ENCODE results near the gene ACACA. TPM values are rescaled to one million over a fixed set of nuclear protein-coding genes. Genes with fewer than 3 reads are reported as not detected.

Gene ACACA
- total RNA-seq, 1 donor from 2014 or later = 110 TPM

- no peak overlapping the region for H3K27ac ChIP-seq
- peaks cover 21% of the 10 kb centered on the region for H3K4me1 ChIP-seq
- no peaks in the 10 kb centered on the region for H3K27me3 ChIP-seq
- DNase-seq (no peak), ATAC-seq (no peak)
- H3K36me3 ChIP-seq = peaks cover 8% of the 10 kb centered on the region
- intact Hi-C loops (cut with DNase I) = no loop called here
- no peaks in the 10 kb centered on the region for H3K9me3 ChIP-seq
- H3K4me3 ChIP-seq = no peak overlapping the region
- TF ChIP-seq, protein P1, sequence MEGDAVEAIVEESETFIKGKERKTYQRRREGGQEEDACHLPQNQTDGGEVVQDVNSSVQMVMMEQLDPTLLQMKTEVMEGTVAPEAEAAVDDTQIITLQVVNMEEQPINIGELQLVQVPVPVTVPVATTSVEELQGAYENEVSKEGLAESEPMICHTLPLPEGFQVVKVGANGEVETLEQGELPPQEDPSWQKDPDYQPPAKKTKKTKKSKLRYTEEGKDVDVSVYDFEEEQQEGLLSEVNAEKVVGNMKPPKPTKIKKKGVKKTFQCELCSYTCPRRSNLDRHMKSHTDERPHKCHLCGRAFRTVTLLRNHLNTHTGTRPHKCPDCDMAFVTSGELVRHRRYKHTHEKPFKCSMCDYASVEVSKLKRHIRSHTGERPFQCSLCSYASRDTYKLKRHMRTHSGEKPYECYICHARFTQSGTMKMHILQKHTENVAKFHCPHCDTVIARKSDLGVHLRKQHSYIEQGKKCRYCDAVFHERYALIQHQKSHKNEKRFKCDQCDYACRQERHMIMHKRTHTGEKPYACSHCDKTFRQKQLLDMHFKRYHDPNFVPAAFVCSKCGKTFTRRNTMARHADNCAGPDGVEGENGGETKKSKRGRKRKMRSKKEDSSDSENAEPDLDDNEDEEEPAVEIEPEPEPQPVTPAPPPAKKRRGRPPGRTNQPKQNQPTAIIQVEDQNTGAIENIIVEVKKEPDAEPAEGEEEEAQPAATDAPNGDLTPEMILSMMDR (IDR thresholded peaks at IDR 0.05) = no peak
These were observed 106.0 kb downstream of the ACACA start for GRCh38 chr17:37300683-37301082.

- no peak for ATAC-seq
- no peak overlapping the region for H3K27ac ChIP-seq
- H3K4me1 ChIP-seq = peaks cover 21% of the 10 kb centered on the region
- DNase-seq = no peak
- H3K36me3 ChIP-seq = peaks cover 8% of the 10 kb centered on the region
- no peaks in the 10 kb centered on the region for H3K9me3 ChIP-seq
- intact Hi-C loops (cut with DNase I) = no loop called here
- H3K27me3 ChIP-seq = no peaks in the 10 kb centered on the region
- H3K4me3 ChIP-seq = no peak overlapping the region
- TF ChIP-seq, protein P1 (IDR thresholded peaks at IDR 0.05) = no peak
These were observed 107.2 kb downstream of the ACACA start for GRCh38 chr17:37299257-37299980.

GRCh38 chr17:37295888-37296287 lies 110.7 kb downstream of the ACACA start:
- H3K4me1 ChIP-seq = peaks cover 30% of the 10 kb centered on the region
- no peak overlapping the region for H3K27ac ChIP-seq

DNA sequence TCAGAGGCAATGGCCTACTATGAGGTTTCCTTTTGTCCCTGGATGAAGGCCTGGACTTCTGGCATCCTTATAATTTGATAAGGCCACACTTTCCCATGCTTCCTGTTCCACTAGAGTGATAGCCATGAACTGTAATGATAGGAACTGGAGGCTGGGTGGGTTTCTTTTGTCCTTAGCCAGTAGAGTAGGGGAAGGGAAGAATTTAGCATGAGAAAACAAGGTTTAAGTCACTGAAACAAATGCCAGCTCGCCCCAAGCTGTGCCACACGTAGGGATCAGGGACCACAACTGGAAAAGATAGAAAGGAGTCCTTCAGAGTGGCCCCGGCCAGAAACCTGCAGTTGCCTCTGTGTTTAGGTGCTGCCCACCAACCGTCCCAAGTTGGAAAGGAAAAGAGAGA lies 111.7 kb downstream of the ACACA start:
- H3K4me1 ChIP-seq = peaks cover 24% of the 10 kb centered on the region
- ATAC-seq (no peak), DNase-seq (no peak)
- intact Hi-C loops (cut with DNase I) = no loop called here
- H3K27ac ChIP-seq = no peak overlapping the region
- no peak overlapping the region for H3K4me3 ChIP-seq
- H3K36me3 ChIP-seq = no peaks in the 10 kb centered on the region
- H3K9me3 ChIP-seq = no peaks in the 10 kb centered on the region
- TF ChIP-seq, protein P1 (IDR thresholded peaks at IDR 0.05) = no peak
- H3K27me3 ChIP-seq = no peaks in the 10 kb centered on the region

More at GRCh38 chr17:37295888-37296287, 110.7 kb downstream of the ACACA start:
- DNase-seq = no peak
- Histone ChIP-seq H3K27me3 (no peaks in the 10 kb centered on the region), H3K9me3 (no peaks in the 10 kb centered on the region), H3K36me3 (no peaks in the 10 kb centered on the region), H3K4me3 (no peak overlapping the region)
- TF ChIP-seq, protein P1 (IDR thresholded peaks at IDR 0.05) = no peak
- intact Hi-C loops (cut with DNase I) = no loop called here
- ATAC-seq = no peak

DNA sequence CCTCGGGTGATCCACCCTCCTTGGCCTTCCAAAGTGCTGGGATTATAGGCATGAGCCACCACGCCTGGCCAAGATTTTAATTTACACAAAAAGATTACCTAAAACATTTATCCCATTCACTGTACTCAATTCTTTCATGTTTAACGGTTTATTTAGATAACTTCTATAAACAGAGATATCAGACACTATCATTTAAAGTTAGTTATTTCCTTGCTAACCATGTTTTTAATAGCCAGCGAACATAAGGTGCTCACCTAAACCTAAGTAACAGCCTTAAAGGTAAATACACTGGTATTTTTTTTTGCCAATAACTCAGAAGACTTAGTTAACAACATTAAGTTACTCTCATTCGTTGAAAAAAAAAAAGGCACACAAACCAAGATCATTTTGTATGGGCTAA lies 112.9 kb downstream of the ACACA start:
- TF ChIP-seq, protein P1 (IDR thresholded peaks at IDR 0.05) = no peak
- intact Hi-C loops (cut with DNase I) = no loop called here
- peaks cover 13% of the 10 kb centered on the region for H3K4me1 ChIP-seq
- no peaks in the 10 kb centered on the region for H3K36me3 ChIP-seq
- H3K9me3 ChIP-seq = no peaks in the 10 kb centered on the region
- ATAC-seq (no peak), DNase-seq (no peak)
- H3K27me3 ChIP-seq = no peaks in the 10 kb centered on the region
- no peak overlapping the region for H3K27ac ChIP-seq
- H3K4me3 ChIP-seq = no peak overlapping the region

Data from upper lobe of right lung (tissue), 1 donor.